Stimulated activated CD4-positive, alpha-beta T cell treated with anti-CD3 and anti-CD28 coated beads, Interleukin-1b, Interleukin-23, amount 100 ng/mL, for 24 hours (primary cell): Measurements from ENCODE around the gene GNGT2.
"Not testable (repeated sequence)": the region's sequence is repeated elsewhere in the genome, so short reads cannot be mapped to it uniquely, and the experiment has no call there.

ENCODE experiments used
- DNase-seq, 4 experiments: peaks; one replicate each; pipeline ENCODE4 v3.0.0-alpha.2; 2020; ENCODE audit warnings: low read depth in 4 of 4, low spot score in 1 of 4

GNGT2 gene

DNA sequence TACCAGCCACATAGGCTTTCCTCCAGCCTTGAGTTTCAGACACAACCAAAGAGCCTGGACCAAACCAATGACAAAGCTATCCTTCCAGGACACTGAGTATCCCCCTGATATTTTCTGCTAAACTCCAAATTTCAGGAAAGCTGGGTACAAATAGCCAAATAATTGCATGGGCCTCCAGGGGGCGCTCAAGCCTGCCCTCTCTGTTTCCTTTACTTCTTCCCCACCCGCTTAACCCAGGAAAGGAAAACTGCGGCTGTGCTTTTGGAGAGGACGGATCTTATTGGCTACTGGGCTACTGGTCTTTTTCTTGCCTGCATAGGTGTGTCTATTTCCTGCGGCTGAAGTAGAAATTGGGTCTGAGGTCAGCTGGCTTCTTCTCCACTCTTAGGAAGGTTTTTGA is 30.1 kb downstream of the GNGT2 start:
- DNase-seq = peak; percentile 51 to 54 (median 53)

- not testable (repeated sequence) for DNase-seq
Measured at GRCh38 chr17:49175978-49176377, 34.4 kb downstream of the GNGT2 start.

GRCh38 chr17:49170711-49171110 is 39.7 kb downstream of the GNGT2 start:
- not testable (repeated sequence) for DNase-seq

- no peak for DNase-seq
Measured at GRCh38 chr17:49170216-49170615, 40.2 kb downstream of the GNGT2 start.

- DNase-seq = no peak
Measured at GRCh38 chr17:49168706-49169105, 41.7 kb downstream of the GNGT2 start.

- DNase-seq = no peak
Measured at GRCh38 chr17:49165143-49165542, 45.2 kb downstream of the GNGT2 start.

DNA sequence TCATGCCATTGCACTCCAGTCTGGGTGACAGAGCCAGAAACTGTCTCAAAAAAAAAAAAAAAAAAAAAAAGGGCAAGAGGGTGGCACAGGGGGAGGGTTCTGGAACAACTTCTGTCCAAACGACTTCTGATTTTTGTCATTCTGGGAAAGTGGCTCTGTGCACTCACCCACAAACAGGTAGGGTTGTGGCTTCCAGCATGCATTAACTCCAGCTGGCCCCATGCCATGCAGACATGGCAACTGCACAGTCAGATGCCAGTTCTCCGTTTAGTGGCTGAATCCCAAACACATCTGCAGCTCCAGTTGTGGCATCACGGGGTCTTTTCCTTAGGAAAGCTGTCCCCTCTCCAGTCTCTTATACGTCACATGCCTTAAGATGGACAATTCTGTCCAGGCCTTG is 47.5 kb downstream of the GNGT2 start:
- no peak for DNase-seq

- no peak for DNase-seq
Measured at GRCh38 chr17:49157784-49158183, 52.6 kb downstream of the GNGT2 start.

DNA sequence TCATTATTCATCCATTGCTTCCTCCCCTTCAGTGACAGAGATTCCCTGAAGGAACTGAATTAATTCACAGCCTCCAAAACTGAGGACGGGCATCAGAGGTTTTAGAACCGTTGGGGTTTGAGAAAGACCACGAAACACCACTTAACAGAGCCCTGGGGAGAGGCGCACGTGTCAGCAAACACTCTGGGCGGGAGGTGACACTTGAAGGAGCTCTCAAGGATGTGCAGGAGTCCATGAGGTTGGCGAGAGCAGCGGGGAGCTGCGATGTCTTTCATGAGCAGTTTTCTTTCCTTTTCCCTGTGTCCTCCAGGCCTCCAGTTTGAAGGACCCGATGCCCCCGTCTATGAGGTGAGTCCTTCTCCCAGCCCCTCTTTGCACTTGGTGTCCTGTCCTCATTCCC is 54.1 kb downstream of the GNGT2 start:
- no peak for DNase-seq
